HEK293 (cell line): ENCODE results near the gene CCR3.

Experiments
- BCL11B ChIP-seq: fragments of 450-650 bp; formaldehyde crosslinking; IDR thresholded peaks from 2 replicates; pipeline ENCODE4 v1.5.1; 2016; ENCODE audit warnings: low read depth, missing biosample characterization, missing genetic modification characterization
- CTCF ChIP-seq: fragments of 450-650 bp; formaldehyde crosslinking; IDR thresholded peaks from 2 replicates; pipeline ENCODE4 v1.5.1; 2016; ENCODE audit warnings: missing biosample characterization, missing genetic modification characterization
- HOXC10 ChIP-seq: sonication (generic); formaldehyde crosslinking; IDR thresholded peaks from 2 replicates; pipeline ENCODE4 v1.8.1; 2023; ENCODE audit warnings: mild to moderate bottlenecking, missing genetic modification reagents
- OSR2 ChIP-seq: fragments of 450-650 bp; formaldehyde crosslinking; IDR thresholded peaks from 2 replicates; pipeline ENCODE4 v1.5.1; 2016; ENCODE audit warnings: missing biosample characterization, missing genetic modification characterization
- REPIN1 ChIP-seq: fragments of 450-650 bp; formaldehyde crosslinking; IDR thresholded peaks from 2 replicates; pipeline ENCODE4 v1.5.1; 2017; ENCODE audit warnings: missing biosample characterization, missing genetic modification characterization, low read depth
- WT1 ChIP-seq: fragments of 450-650 bp; formaldehyde crosslinking; IDR thresholded peaks from 2 replicates; pipeline ENCODE4 v1.5.1; 2016; ENCODE audit warnings: missing biosample characterization, missing genetic modification characterization
- ZBTB10 ChIP-seq: fragments of 450-650 bp; formaldehyde crosslinking; IDR thresholded peaks from 2 replicates; pipeline ENCODE4 v1.5.1; 2016; ENCODE audit warnings: missing biosample characterization, missing genetic modification characterization
- ZBTB44 ChIP-seq: fragments of 450-650 bp; IDR thresholded peaks from 2 replicates; pipeline ENCODE4 v1.5.1; 2018; ENCODE audit warnings: missing biosample characterization, mild to moderate bottlenecking, missing genetic modification characterization
- ZIC2 ChIP-seq: fragments of 450-650 bp; formaldehyde crosslinking; IDR thresholded peaks from 2 replicates; pipeline ENCODE4 v1.5.1; 2016; ENCODE audit warnings: missing biosample characterization, missing genetic modification characterization
- ZNF362 ChIP-seq: fragments of 450-650 bp; formaldehyde crosslinking; IDR thresholded peaks from 2 replicates; pipeline ENCODE4 v1.5.1; 2016; ENCODE audit warnings: missing biosample characterization, missing genetic modification characterization
- ZNF513 ChIP-seq: fragments of 450-650 bp; IDR thresholded peaks from 2 replicates; pipeline ENCODE4 v1.5.1; 2018; ENCODE audit warnings: missing biosample characterization, missing genetic modification characterization
- ZNF639 ChIP-seq: fragments of 450-650 bp; formaldehyde crosslinking; IDR thresholded peaks from 2 replicates; pipeline ENCODE4 v1.5.1; 2016; ENCODE audit warnings: missing biosample characterization, missing genetic modification characterization
- ZNF664 ChIP-seq: fragments of 450-650 bp; formaldehyde crosslinking; IDR thresholded peaks from 2 replicates; pipeline ENCODE4 v1.5.1; 2016; ENCODE audit warnings: missing biosample characterization, missing genetic modification characterization
- ZNF76 ChIP-seq: fragments of 450-650 bp; formaldehyde crosslinking; IDR thresholded peaks from 2 replicates; pipeline ENCODE4; 2016; ENCODE audit warnings: low read depth, missing biosample characterization, missing genetic modification characterization, borderline replicate concordance

GRCh38 chr3:46194868-46195553 lies 47.2 kb upstream of the CCR3 start:
- no peak for TF ChIP-seq ZNF664 (tag by site-specific recombination)
- TF ChIP-seq HOXC10 (CRISPR knock-in tag) = no peak
- TF ChIP-seq CTCF = no peak
- no peak for TF ChIP-seq BCL11B (tag by site-specific recombination)
- no peak for TF ChIP-seq ZIC2 (tag by site-specific recombination)
- no peak for TF ChIP-seq REPIN1 (tag by site-specific recombination)
- no peak for TF ChIP-seq WT1 (tag by site-specific recombination)
- TF ChIP-seq OSR2 (tag by site-specific recombination) = no peak
- TF ChIP-seq ZNF362 (tag by site-specific recombination) = no peak
- no peak for TF ChIP-seq ZNF76 (tag by site-specific recombination)
- TF ChIP-seq ZNF513 (tag by site-specific recombination) = no peak
- no peak for TF ChIP-seq ZBTB44 (tag by site-specific recombination)
- no peak for TF ChIP-seq ZNF639
- TF ChIP-seq ZBTB10 (tag by site-specific recombination) = no peak
